ENCODE results near the gene OR6T1.

OR6T1 gene

DNA sequence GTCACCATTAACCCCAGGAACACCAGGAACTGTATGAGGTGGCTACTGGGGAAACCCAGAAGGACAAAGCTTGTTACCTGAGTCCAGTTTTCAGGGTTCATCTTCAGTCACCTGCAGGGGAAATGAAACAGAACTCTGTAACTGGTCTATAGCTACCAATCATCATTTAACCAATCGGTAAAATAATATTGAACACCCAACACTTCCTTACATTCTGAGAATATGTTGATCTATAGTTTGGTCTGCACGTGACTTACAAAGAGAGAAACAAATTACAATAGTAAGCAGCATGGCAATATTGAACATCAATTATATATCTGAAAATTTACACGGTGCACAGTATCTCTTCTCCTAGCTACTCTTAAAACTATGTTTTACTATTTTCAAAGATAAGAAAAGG lies at the start of gene OR6T1:
Gene OR6T1 (minus strand): TSS at position 101 of the 400 bp plus-strand sequence. CDS start 0 bp downstream, at position 101.
- Mint-ChIP-seq H3K4me3 (no peak within 1 kb of the TSS), H3K27ac (no peak within 1 kb of the TSS), H3K4me1 (no peaks in the 10 kb centered on the region), H3K27me3 (peaks cover 7% of the 10 kb centered on the region), H3K36me3 (no peaks in the 10 kb centered on the region), H3K9me3 (peaks cover 5% of the 10 kb centered on the region)
- DNase-seq (ENCODE audit: low spot score in 2 of 2) (no peak), ATAC-seq (ENCODE audit: low read depth) (no peak)

GRCh38 chr11:123979311-123979710 lies 35.7 kb upstream of the OR6T1 start:
- Mint-ChIP-seq H3K4me1 (no peaks in the 10 kb centered on the region), H3K9me3 (peaks cover 9% of the 10 kb centered on the region), H3K27ac (no peak overlapping the region), H3K27me3 (peaks cover 3% of the 10 kb centered on the region), H3K4me3 (no peak overlapping the region), H3K36me3 (no peaks in the 10 kb centered on the region)
- DNase-seq (ENCODE audit: low spot score in 2 of 2) (no peak), ATAC-seq (ENCODE audit: low read depth) (no peak)

- Mint-ChIP-seq H3K4me1 (no peaks in the 10 kb centered on the region), H3K9me3 (peaks cover 4% of the 10 kb centered on the region), H3K36me3 (no peaks in the 10 kb centered on the region), H3K4me3 (no peak within 1 kb of the TSS), H3K27ac (no peak within 1 kb of the TSS), H3K27me3 (no peaks in the 10 kb centered on the region)
- DNase-seq (ENCODE audit: low spot score in 2 of 2) (no peak), ATAC-seq (ENCODE audit: low read depth) (no peak)
Observed at GRCh38 chr11:123977731-123978347, 34.2 kb upstream of the OR6T1 start, which contains the start of gene OR10S1. Gene OR10S1 (minus strand): TSS chr11:123977781. CDS start chr11:123977664, 117 bp downstream.

DNA sequence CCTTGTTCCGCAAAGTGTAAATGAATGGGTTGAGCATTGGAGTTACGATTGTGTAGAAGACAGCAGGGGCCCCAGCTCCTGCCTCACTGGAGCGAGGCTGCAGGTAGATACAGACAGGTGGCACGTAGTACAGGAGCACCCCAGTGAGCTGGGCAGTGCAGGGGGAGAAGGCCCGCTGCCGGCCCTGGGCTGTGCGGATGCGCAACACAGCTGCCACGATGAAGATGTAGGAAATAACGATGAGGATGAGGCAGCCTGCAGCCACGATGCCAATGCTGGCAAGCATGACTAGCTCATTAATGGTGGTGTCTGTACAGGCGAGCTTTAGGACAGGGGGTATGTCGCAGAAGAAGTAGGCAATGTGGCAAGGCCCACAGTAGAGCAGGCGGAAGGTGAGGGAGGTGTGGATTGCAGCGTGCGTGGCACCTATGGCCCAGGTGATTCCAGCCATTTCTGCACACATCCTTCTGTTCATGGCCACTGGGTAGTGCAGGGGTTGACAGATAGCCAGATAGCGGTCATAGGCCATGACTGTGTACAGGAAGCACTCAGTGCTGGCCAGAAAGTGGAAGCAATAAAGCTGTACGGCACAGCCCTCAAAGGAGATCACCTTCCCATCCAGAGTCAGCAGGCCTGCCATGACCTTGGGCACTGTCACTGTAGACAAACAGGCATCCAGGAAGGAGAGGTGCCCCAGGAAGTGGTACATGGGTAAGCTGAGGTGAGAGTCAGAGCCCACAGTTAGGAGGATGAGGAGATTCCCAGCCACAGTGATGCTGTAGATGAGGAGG lies 33.3 kb upstream of the OR6T1 start:
- Mint-ChIP-seq H3K27ac (no peak overlapping the region), H3K4me3 (no peak overlapping the region), H3K9me3 (peaks cover 2% of the 10 kb centered on the region), H3K4me1 (no peaks in the 10 kb centered on the region), H3K27me3 (no peaks in the 10 kb centered on the region), H3K36me3 (no peaks in the 10 kb centered on the region)
- no peak for ATAC-seq (ENCODE audit: low read depth)
- DNase-seq (ENCODE audit: low spot score in 2 of 2): no peak

GRCh38 chr11:123973816-123974215 lies 30.2 kb upstream of the OR6T1 start:
- H3K27ac Mint-ChIP-seq: no peak overlapping the region
- ATAC-seq (ENCODE audit: low read depth): no peak
- DNase-seq (ENCODE audit: low spot score in 2 of 2): no peak
- H3K36me3 Mint-ChIP-seq: no peaks in the 10 kb centered on the region
- H3K4me1 Mint-ChIP-seq: no peaks in the 10 kb centered on the region
- H3K27me3 Mint-ChIP-seq: no peaks in the 10 kb centered on the region
- H3K4me3 Mint-ChIP-seq: no peak overlapping the region
- peaks cover 8% of the 10 kb centered on the region for H3K9me3 Mint-ChIP-seq

GRCh38 chr11:123956752-123957151 lies 13.1 kb upstream of the OR6T1 start:
- Mint-ChIP-seq H3K4me1 (no peaks in the 10 kb centered on the region), H3K27me3 (no peaks in the 10 kb centered on the region)

GRCh38 chr11:123945132-123945531 lies 1.5 kb upstream of the OR6T1 start:
- no peak for ATAC-seq (ENCODE audit: low read depth)
- H3K27me3 Mint-ChIP-seq: peaks cover 4% of the 10 kb centered on the region

More at GRCh38 chr11:123956752-123957151, 13.1 kb upstream of the OR6T1 start:
- Mint-ChIP-seq H3K27ac (no peak overlapping the region), H3K36me3 (no peaks in the 10 kb centered on the region), H3K9me3 (peaks cover 17% of the 10 kb centered on the region), H3K4me3 (no peak overlapping the region)
- DNase-seq (ENCODE audit: low spot score in 2 of 2) (no peak), ATAC-seq (ENCODE audit: low read depth) (no peak)

GRCh38 chr11:123942413-123942812 lies 1.2 kb downstream of the OR6T1 start:
- Mint-ChIP-seq H3K9me3 (peaks cover 5% of the 10 kb centered on the region), H3K4me3 (no peak overlapping the region), H3K27me3 (peaks cover 7% of the 10 kb centered on the region), H3K27ac (no peak overlapping the region), H3K36me3 (no peaks in the 10 kb centered on the region), H3K4me1 (no peaks in the 10 kb centered on the region)
- DNase-seq (ENCODE audit: low spot score in 2 of 2) (no peak), ATAC-seq (ENCODE audit: low read depth) (no peak)

More at GRCh38 chr11:123945132-123945531, 1.5 kb upstream of the OR6T1 start:
- DNase-seq (ENCODE audit: low spot score in 2 of 2): no peak
- H3K4me1 Mint-ChIP-seq: no peaks in the 10 kb centered on the region
- H3K36me3 Mint-ChIP-seq: no peaks in the 10 kb centered on the region
- H3K27ac Mint-ChIP-seq: no peak overlapping the region
- H3K4me3 Mint-ChIP-seq: no peak overlapping the region
- peaks cover 2% of the 10 kb centered on the region for H3K9me3 Mint-ChIP-seq

- peaks cover 3% of the 10 kb centered on the region for H3K27me3 Mint-ChIP-seq
- H3K36me3 Mint-ChIP-seq: no peaks in the 10 kb centered on the region
- no peaks in the 10 kb centered on the region for H3K4me1 Mint-ChIP-seq
- ATAC-seq (ENCODE audit: low read depth) (no peak), DNase-seq (ENCODE audit: low spot score in 2 of 2) (no peak)
- H3K4me3 Mint-ChIP-seq: no peak within 1 kb of the TSS
- H3K27ac Mint-ChIP-seq: no peak within 1 kb of the TSS
- peaks cover 5% of the 10 kb centered on the region for H3K9me3 Mint-ChIP-seq
Observed at GRCh38 chr11:123939317-123939716, 4.3 kb downstream of the OR6T1 start, which contains the start of gene OR4D5. Gene OR4D5 (plus strand): TSS chr11:123939617. CDS start chr11:123939617, 0 bp downstream.

- DNase-seq (ENCODE audit: low spot score in 2 of 2) (no peak), ATAC-seq (ENCODE audit: low read depth) (no peak)
- Mint-ChIP-seq H3K4me1 (no peaks in the 10 kb centered on the region), H3K36me3 (no peaks in the 10 kb centered on the region), H3K27me3 (no peaks in the 10 kb centered on the region), H3K4me3 (no peak overlapping the region), H3K27ac (no peak overlapping the region), H3K9me3 (peaks cover 2% of the 10 kb centered on the region)
Observed at GRCh38 chr11:123924027-123924426, 19.6 kb downstream of the OR6T1 start.

GRCh38 chr11:123920943-123921342 lies 22.7 kb downstream of the OR6T1 start:
- DNase-seq (ENCODE audit: low spot score in 2 of 2) (no peak), ATAC-seq (ENCODE audit: low read depth) (no peak)
- H3K9me3 Mint-ChIP-seq: peaks cover 2% of the 10 kb centered on the region
- H3K4me1 Mint-ChIP-seq: no peaks in the 10 kb centered on the region
- no peaks in the 10 kb centered on the region for H3K36me3 Mint-ChIP-seq
- no peaks in the 10 kb centered on the region for H3K27me3 Mint-ChIP-seq
- H3K27ac Mint-ChIP-seq: no peak overlapping the region
- H3K4me3 Mint-ChIP-seq: no peak overlapping the region

DNA sequence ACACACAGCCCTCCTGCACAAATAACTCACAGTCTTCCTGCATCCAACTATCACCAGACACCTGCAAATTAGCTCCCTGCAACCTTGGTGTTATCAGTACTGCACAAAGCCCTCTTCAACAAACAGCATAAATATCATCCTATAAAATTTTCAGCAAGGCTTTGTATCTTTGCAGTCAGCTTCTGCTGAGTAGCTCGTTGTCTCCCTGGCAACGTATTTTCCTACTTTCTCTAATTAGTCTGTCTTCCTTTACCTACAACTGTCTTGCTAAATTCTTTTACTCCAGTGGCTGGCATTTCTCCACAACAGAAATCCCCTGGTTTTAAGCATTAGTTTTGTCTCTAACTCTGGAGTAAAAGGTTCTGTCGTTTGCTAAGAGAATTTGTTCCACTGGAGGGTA lies 37.8 kb downstream of the OR6T1 start:
- Mint-ChIP-seq H3K4me3 (no peak overlapping the region), H3K27me3 (peaks cover 5% of the 10 kb centered on the region)
- no peak for DNase-seq (ENCODE audit: low spot score in 2 of 2)

GRCh38 chr11:123904932-123905331 lies 38.7 kb downstream of the OR6T1 start:
- no peaks in the 10 kb centered on the region for H3K9me3 Mint-ChIP-seq
- ATAC-seq (ENCODE audit: low read depth) (no peak), DNase-seq (ENCODE audit: low spot score in 2 of 2) (no peak)
- no peak overlapping the region for H3K27ac Mint-ChIP-seq
- peaks cover 5% of the 10 kb centered on the region for H3K27me3 Mint-ChIP-seq
- no peaks in the 10 kb centered on the region for H3K4me1 Mint-ChIP-seq
- H3K4me3 Mint-ChIP-seq: no peak overlapping the region
- no peaks in the 10 kb centered on the region for H3K36me3 Mint-ChIP-seq

More for the DNA sequence above, 37.8 kb downstream of the OR6T1 start:
- Mint-ChIP-seq H3K36me3 (no peaks in the 10 kb centered on the region), H3K9me3 (no peaks in the 10 kb centered on the region), H3K27ac (no peak overlapping the region), H3K4me1 (no peaks in the 10 kb centered on the region)
- no peak for ATAC-seq (ENCODE audit: low read depth)

DNA sequence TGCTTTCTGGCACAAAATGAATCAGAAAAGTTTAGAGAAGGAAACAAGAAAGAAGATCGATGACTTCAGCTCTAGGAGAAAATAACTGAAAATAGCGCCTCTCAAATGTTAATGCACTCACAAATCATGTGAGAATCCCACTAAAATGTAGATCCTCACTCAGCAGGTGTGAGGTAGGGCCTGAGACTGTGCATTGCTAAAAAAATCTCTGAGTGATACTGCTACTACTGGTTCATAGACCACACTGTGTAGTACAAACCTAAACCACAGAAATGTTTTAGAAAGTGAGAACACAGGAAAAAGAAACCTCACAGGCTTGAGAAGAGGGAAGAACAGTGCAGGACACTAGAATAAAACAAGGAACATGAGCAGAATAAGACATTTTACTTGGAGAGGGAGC lies 39.7 kb downstream of the OR6T1 start:
- H3K4me3 Mint-ChIP-seq: no peak overlapping the region
- H3K4me1 Mint-ChIP-seq: no peaks in the 10 kb centered on the region
- no peaks in the 10 kb centered on the region for H3K9me3 Mint-ChIP-seq
- DNase-seq (ENCODE audit: low spot score in 2 of 2): no peak
- no peaks in the 10 kb centered on the region for H3K36me3 Mint-ChIP-seq
- ATAC-seq (ENCODE audit: low read depth): no peak
- H3K27ac Mint-ChIP-seq: no peak overlapping the region
- peaks cover 5% of the 10 kb centered on the region for H3K27me3 Mint-ChIP-seq
